Left hindlimb (tissue), 1 donor: ENCODE results near the gene ZNF554.

ENCODE experiments used
- DNase-seq: peaks from one replicate; pipeline ENCODE4 v3.0.0-alpha.2; 2018

Gene ZNF554

GRCh38 chr19:2819540-2820111 is at the start of gene ZNF554:
TSS of gene ZNF554 (plus strand) at chr19:2819868. CDS start at chr19:2820072, 204 bp downstream.
- peak; percentile 97 for DNase-seq

- peak; percentile 55 for DNase-seq
Observed at GRCh38 chr19:2770055-2771013, 49.3 kb upstream of the ZNF554 start.

GRCh38 chr19:2771786-2772674 is 47.6 kb upstream of the ZNF554 start:
- DNase-seq = no peak

GRCh38 chr19:2774083-2774679 is 45.5 kb upstream of the ZNF554 start:
- DNase-seq = no peak

- DNase-seq = no peak
Observed at GRCh38 chr19:2774953-2775555, 44.6 kb upstream of the ZNF554 start.

DNA sequence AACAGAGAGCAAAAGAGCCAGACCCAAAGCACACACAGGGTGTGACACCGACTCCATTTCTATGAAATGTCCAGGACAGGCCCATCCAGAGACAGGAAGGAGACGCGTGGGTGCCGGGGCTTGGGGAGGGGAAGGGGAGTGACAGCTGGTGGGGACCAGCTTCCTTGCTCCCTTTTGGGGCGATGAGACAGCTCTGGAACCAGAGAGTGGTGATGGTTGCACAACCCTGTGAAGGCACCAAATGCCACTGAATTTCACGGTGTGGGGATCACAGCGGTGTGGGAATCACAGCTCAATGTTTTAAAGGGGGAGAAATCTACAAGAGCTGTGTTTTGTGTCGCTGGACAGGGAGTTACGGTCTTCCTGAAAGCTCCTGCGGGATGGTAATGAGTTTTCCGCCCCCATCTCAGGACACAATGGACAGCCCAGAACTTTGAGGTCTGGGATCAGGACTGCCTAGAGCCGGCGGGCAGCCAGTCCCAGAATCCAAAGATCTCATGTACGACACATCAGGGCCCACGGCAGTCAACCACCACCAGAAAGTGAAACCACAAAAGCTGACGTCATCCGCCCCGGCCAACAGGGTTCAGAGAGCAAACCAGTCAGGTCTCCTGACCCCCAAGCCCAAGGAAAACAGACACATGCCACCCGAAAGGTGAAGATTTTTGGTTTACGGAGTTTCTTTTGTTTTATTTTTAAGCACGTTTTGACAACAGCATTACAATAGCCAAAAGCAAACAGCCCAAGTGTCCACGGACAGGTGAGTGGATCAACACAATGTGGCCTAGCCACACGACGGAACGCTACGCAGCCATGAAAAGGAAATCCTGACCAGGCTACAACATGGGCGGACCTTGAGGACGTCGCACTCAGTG is 43.9 kb upstream of the ZNF554 start:
- no peak for DNase-seq

DNA sequence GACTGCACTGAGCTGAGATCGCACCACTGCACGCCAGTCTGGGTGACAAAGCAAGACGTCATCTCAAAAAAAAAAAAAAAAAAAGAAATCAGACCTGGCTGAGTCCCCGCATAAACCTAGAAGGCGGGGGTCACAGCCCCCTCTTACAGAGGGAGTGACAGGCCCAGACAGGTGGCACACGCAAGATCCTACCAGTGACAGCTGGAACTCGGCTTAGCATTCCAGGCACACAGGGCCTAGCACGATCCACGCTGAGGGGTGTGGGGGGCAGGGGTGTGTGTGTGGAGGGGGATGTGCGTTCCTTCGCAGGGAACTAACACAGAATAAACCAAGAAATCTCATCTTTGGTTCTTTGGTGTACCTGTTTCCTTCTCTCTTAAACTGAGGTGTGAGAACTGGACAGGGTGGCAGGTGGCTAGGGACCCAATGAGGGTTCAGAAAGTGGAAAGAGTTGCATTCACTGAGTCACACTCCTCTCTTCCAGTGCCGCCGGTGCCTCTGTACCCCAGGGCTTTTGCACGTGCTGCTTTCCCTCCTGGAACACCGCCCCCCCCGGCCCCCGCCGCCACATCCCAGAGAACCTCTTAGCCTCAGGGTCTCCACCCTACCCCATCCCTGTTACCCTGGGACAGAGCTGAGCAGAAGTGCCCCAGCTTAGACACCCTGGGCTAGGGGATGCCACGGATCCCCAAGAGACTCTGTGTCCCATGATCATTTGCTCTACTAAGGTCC is 41.5 kb upstream of the ZNF554 start:
- DNase-seq = no peak

- DNase-seq = no peak
Observed at GRCh38 chr19:2779121-2779740, 40.4 kb upstream of the ZNF554 start.

- DNase-seq = no peak
Observed at GRCh38 chr19:2780284-2780683, 39.4 kb upstream of the ZNF554 start.

DNA sequence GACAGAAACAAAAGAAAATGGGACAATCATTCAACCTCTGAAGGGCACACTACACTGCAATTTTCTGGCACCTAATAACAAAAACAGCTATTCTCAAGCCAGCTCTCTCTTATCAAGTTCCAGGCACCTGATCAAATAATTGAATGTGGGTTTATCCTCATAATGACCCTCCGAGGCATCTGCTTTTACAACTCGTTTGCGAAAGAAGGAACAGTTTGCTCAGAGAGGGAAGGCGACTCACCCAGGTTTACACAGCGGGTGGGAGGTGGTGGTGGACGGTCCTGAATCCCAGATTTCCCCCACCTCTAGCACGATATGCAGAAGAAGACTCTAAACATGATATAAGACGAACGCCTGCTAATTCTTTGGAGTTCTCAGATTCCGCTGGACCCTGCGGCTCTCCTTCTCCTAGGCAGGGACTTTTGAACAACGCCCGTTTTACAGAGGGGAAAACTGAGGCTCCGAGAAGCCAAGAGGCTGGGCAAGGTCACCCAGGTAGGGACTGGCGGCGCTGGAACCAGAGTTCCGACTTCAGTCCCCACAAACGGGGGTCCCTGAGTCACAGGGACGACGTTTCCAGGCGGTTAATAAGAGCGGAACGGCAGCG is 37.2 kb upstream of the ZNF554 start:
- no peak for DNase-seq

- peak; percentile 98 for DNase-seq
Observed at GRCh38 chr19:2782936-2783780, 36.5 kb upstream of the ZNF554 start, which contains the start of gene SGTA. TSS of gene SGTA (minus strand) at chr19:2783273. CDS start at chr19:2769068, 14,205 bp downstream.

DNA sequence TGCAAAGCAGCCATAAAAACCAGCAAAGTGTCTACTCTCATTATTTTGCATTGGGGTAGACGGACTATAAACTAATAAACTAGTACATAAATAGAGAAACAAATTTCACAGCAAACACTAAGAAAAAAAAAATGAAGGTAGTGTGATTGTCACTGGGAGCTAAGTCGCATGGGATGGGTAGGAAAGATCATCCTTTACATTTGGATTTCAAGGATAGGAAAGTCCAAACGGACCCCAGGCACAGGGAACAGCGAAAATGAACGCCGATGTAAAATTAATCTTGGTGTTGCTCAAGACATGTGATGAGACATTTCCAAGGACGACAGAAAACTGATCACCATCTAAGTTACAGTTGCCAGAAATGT is 35.9 kb upstream of the ZNF554 start:
- DNase-seq = no peak

GRCh38 chr19:2785244-2785997 is 34.2 kb upstream of the ZNF554 start, which contains the start of gene THOP1:
TSS of gene THOP1 (plus strand) at chr19:2785503. CDS start at chr19:2785663, 160 bp downstream.
- DNase-seq = peak; percentile 99

- no peak for DNase-seq
Observed at GRCh38 chr19:2787115-2787514, 32.6 kb upstream of the ZNF554 start.

DNA sequence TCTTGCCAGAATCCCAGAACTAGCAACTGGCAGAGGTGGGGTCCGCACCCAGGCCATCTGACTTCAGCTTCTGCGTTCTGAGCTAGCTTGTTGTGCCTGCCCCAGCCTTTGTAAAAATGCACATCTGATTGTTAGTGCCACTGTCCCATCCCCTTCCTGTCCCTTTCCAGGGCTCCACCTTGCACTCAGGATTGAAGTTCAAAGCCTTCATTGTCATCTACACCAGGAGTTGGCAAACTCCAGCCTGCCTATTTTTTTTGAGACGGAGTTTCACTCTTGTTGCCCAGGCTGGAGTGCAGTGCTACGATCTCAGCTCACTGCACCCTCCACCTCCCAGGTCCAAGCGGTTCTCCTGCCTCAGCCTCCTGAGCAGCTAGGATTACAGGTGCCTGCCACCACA is 31.4 kb upstream of the ZNF554 start:
- DNase-seq = no peak

- no peak for DNase-seq
Observed at GRCh38 chr19:2790194-2790556, 29.5 kb upstream of the ZNF554 start.

- no peak for DNase-seq
Observed at GRCh38 chr19:2790557-2791271, 29.0 kb upstream of the ZNF554 start.
